Mammary epithelial cell (primary cell): ENCODE data around the gene GPX4.

Experiments
- CTCF ChIP-seq, 2 donors: IDR thresholded peaks in 1 of 2; conservative IDR thresholded peaks in 1 of 2; 2 replicates each; pipeline ENCODE4 v1.5.1; 2011 to 2012; ENCODE audit warnings: inconsistent platforms in 2 of 2, low read length in 2 of 2, mild to moderate bottlenecking in 2 of 2, control low read depth in 1 of 2, low read depth in 1 of 2; ENCODE audit not compliant: insufficient read depth in 1 of 2; ENCODE audit errors: extremely low read depth in 1 of 2
- EZH2 ChIP-seq: IDR thresholded peaks from 2 replicates; pipeline ENCODE4 v1.6.1; 2012; ENCODE audit warnings: low read length, inconsistent platforms, borderline replicate concordance

GRCh38 chr19:1074544-1075283, 29.1 kb upstream of the GPX4 start:
- no peak for TF ChIP-seq CTCF (conservative IDR thresholded peaks at IDR 0.05 in 1 of 2, IDR thresholded peaks at IDR 0.05 in 1 of 2; ENCODE audit: extremely low read depth in 1 of 2, insufficient read depth in 1 of 2, low read depth in 1 of 2, low read length in 2 of 2)
- no peak for TF ChIP-seq EZH2
